Measurements from ENCODE around the gene FKBP4.

DNA sequence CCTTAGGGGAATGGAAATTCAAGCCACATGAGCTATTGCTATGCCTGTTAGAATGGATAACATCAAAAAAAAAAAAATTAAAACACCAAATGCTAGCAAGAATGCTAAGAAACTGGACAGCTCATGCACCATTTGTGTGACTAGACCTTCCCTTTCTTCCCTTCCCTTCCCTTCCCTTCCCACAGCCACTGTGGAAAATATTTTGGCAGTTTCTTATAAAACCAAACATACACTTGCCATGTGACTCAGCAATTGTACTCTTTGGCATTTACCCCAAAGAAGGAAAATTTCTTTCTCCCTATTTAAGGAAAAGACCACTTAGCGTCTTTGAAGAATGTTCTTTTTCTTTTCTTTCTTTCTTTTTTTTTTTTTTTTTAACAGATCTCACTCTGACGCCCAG lies 49.1 kb upstream of the FKBP4 start:
- TF ChIP-seq CBX8 (IDR thresholded peaks at IDR 0.05; ENCODE audit: borderline replicate concordance, extremely low read depth, low read depth, low read length, poor library complexity, severe bottlenecking), result no peak
- no peak for TF ChIP-seq EZH2 (IDR thresholded peaks at IDR 0.05; ENCODE audit: borderline replicate concordance, low read depth, low read length)
- no peak for TF ChIP-seq ZNF518B (CRISPR knock-in tag; IDR thresholded peaks at IDR 0.05)
